Ovary (tissue), 9 donors: ENCODE measurements around the gene CAMTA1. TPM values are rescaled to one million over a fixed set of nuclear protein-coding genes. Genes with fewer than 3 reads are reported as not detected.

Experiments
- DNase-seq, 5 donors: peaks; one replicate each; pipeline ENCODE4 v3.0.0-alpha.2; 2019 to 2020
- H3K27ac ChIP-seq, 2 donors: fragments of 200-600 bp; one replicate each; pipeline versions ENCODE4 v1.5.1 to v1.8.0; 2019 to 2022
- H3K27me3 ChIP-seq: fragments of 200-600 bp; one replicate; pipeline ENCODE4 v1.8.0; 2022
- H3K36me3 ChIP-seq: fragments of 200-600 bp; sonication (generic); one replicate; pipeline ENCODE4 v1.5.1; 2019
- H3K4me1 ChIP-seq: one replicate; pipeline ENCODE4 v1.8.1; 2013; ENCODE audit warnings: mild to moderate bottlenecking, moderate library complexity; ENCODE audit not compliant: insufficient read depth
- H3K4me3 ChIP-seq: fragments of 200-600 bp; sonication (generic); one replicate; pipeline ENCODE4 v1.5.1; 2017
- H3K9me3 ChIP-seq, 2 donors: fragments of 200-600 bp in 1 of 2; sonication (generic) in 1 of 2; one replicate each; pipeline versions ENCODE4 v1.5.1 to v1.8.1; 2013 to 2019; ENCODE audit warnings: mild to moderate bottlenecking in 1 of 2, moderate library complexity in 1 of 2
- CTCF ChIP-seq, 3 donors: fragments of 450-650 bp in 2 of 3; fragments of 200-600 bp in 1 of 3; IDR thresholded peaks; one replicate each; pipeline versions ENCODE4 v1.5.1 to v1.8.0; 2016 to 2022; ENCODE audit warnings: antibody characterized with exemption in 3 of 3, mild to moderate bottlenecking in 1 of 3
- EP300 ChIP-seq: sonication (generic); formaldehyde crosslinking; IDR thresholded peaks from one replicate; pipeline ENCODE4 v1.6.1; 2017; ENCODE audit warnings: antibody characterized with exemption
- POLR2A ChIP-seq: fragments of 450-650 bp; IDR thresholded peaks from one replicate; pipeline ENCODE4 v1.6.1; 2017; ENCODE audit warnings: antibody characterized with exemption, mild to moderate bottlenecking, moderate library complexity
- WGBS, 3 donors: extraction: QIAGEN DNeasy Blood & Tissue Kit in 1 of 3; methylation state at CpG; one replicate each; pipeline versions ENCODE4 v1.1.5 to v1.1.7; 2013 to 2017; 5-methylcytosine and 5-hydroxymethylcytosine counted together
- intact Hi-C, 4 donors: fragments of 100-400 bp; cut with DNase I; formaldehyde crosslinking; loops; one replicate each; pipeline versions ENCODE4 v1.11.0 to v1.15.1; 2022 to 2023
- polyA plus RNA-seq, 2 donors: library from polyadenylated mRNA; stranded (reverse); fragments of 200-250 nt in 1 of 2; fragments of 350-450 nt in 1 of 2; fragmentation: Illumina TruSeq in 1 of 2; extraction: RNeasy Lipid Tissue Mini Kit (QIAGEN cat#74804) in 1 of 2; gene quantifications; one replicate each; pipeline ENCODE4 v1.2.3, GENCODE V29; 2013 to 2014
- total RNA-seq, 7 donors: library from RNA; depleted of rRNA in 2 of 7; stranded (reverse); fragments of >200 nt in 2 of 7; fragmentation: NEBNext Ultra II Directional in 3 of 7; extraction: Animal tissue kit (Norgen Biotek cat#: 25700) in 3 of 7; gene quantifications; one replicate each; pipeline versions ENCODE4 v1.1.0 to v1.2.4, GENCODE V29; 2016 to 2023
- donor health status: DM: no; HTN: no; CAD: no; lungs with moderate emphysema.
- donor health status: DM: no; HTN: no; CAD: no.
- donor health status: Bipolar disorder and iron deficiency.
- donor health status: DM: yes; HTN: yes; CAD: no.
- donor health status: DM: no; HTN: no; CAD: no.
- donor health status: DM: yes; HTN: yes; CAD: no.

The CAMTA1 gene
- total and polyA plus RNA-seq, 9 donors: 51.1 to 150 (median 67.4) TPM

- intact Hi-C loops: no loop called here
- Histone ChIP-seq H3K4me3 (no peak overlapping the region), H3K9me3 (no peaks in the 10 kb centered on the region), H3K27me3 (no peaks in the 10 kb centered on the region), H3K4me1 (peaks cover 7% of the 10 kb centered on the region), H3K36me3 (no peaks in the 10 kb centered on the region), H3K27ac (no peak overlapping the region)
- WGBS, 3 donors: 93 to 96% (median 95%) methylated on average over 3 of the region's 3 CpGs
- DNase-seq: no peak
- no peak for TF ChIP-seq EP300
These were observed 73.3 kb downstream of the CAMTA1 start for GRCh38 chr1:6858596-6858995.

- WGBS, 3 donors: 16 to 45% (median 26%) methylated on average over 7 of the region's 7 CpGs
- no peak for TF ChIP-seq POLR2A
- TF ChIP-seq CTCF (IDR thresholded peaks at IDR 0.05): no peak
- no peak for TF ChIP-seq EP300
- no peak overlapping the region for H3K27ac ChIP-seq
- no peaks in the 10 kb centered on the region for H3K27me3 ChIP-seq
- intact Hi-C loops: no loop called here
- H3K4me1 ChIP-seq: peaks cover 7% of the 10 kb centered on the region
- H3K9me3 ChIP-seq: no peaks in the 10 kb centered on the region
- H3K4me3 ChIP-seq: no peak overlapping the region
- DNase-seq: peak in 1 of 5 donors; percentile 31
- no peaks in the 10 kb centered on the region for H3K36me3 ChIP-seq
These were observed 74.4 kb downstream of the CAMTA1 start for GRCh38 chr1:6859415-6860343.

GRCh38 chr1:6860401-6860800 is 75.1 kb downstream of the CAMTA1 start:
- 46 to 61% (median 53%) methylated on average over 6 of the region's 6 CpGs for whole genome bisulfite sequencing, 3 donors
- no peaks in the 10 kb centered on the region for H3K27me3 ChIP-seq
- peaks cover 7% of the 10 kb centered on the region for H3K4me1 ChIP-seq
- H3K36me3 ChIP-seq: no peaks in the 10 kb centered on the region
- no peak overlapping the region for H3K4me3 ChIP-seq
- no peak for TF ChIP-seq EP300
- TF ChIP-seq CTCF (IDR thresholded peaks at IDR 0.05): no peak
- TF ChIP-seq POLR2A: no peak
- no peak overlapping the region for H3K27ac ChIP-seq
- DNase-seq: no peak
- no peaks in the 10 kb centered on the region for H3K9me3 ChIP-seq
- intact Hi-C loops: no loop called here

- Histone ChIP-seq H3K4me3 (no peak overlapping the region), H3K9me3 (no peaks in the 10 kb centered on the region), H3K27me3 (no peaks in the 10 kb centered on the region), H3K4me1 (peaks cover 7% of the 10 kb centered on the region), H3K27ac (no peak overlapping the region), H3K36me3 (no peaks in the 10 kb centered on the region)
- TF ChIP-seq EP300 (no peak), CTCF (IDR thresholded peaks at IDR 0.05) (no peak), POLR2A (no peak)
- WGBS, 3 donors: 91 to 95% (median 94%) methylated on average over 12 of the region's 12 CpGs
- intact Hi-C loops: no loop called here
- DNase-seq: no peak
These were observed 75.9 kb downstream of the CAMTA1 start for GRCh38 chr1:6861075-6861724.

GRCh38 chr1:6862906-6863305 is 77.7 kb downstream of the CAMTA1 start:
- DNase-seq: no peak
- H3K27me3 ChIP-seq: no peaks in the 10 kb centered on the region
- no peaks in the 10 kb centered on the region for H3K9me3 ChIP-seq
- intact Hi-C loops: no loop called here
- WGBS, 3 donors: 78 to 83% (median 81%) methylated on average over 4 of the region's 4 CpGs
- TF ChIP-seq POLR2A (no peak), EP300 (no peak)
- no peak overlapping the region for H3K27ac ChIP-seq
- H3K36me3 ChIP-seq: no peaks in the 10 kb centered on the region
- H3K4me1 ChIP-seq: peaks cover 7% of the 10 kb centered on the region
- H3K4me3 ChIP-seq: no peak overlapping the region
